ENCODE data around the gene SUPT3H. TPM values are rescaled to one million over a fixed set of nuclear protein-coding genes. Genes with fewer than 3 reads are reported as not detected.

The SUPT3H gene
- total and polyA plus RNA-seq, 2 of the 13 experiments (the other 11 are each of a cell fraction or from before 2014, with no cell fraction given), result 11.9 to 36.1 TPM

DNA sequence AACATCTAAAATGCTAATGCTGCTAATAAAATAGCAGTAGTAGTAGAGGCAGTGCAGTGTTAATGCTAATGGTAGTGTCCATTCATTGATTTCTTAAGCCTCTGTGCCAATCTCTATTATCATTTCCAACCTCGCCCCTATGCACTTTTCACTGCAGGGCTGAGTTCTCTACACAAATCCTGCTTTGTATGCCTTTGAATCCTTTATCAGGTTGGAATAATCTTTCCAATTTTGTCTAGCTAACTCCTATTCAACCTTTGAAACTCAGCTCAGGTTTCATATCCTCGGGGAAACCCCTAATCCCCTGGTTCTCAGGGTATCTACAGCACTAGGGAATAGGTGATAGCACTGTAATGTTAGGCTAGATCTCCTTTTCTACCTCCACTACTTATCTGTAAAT lies 333.6 kb downstream of the SUPT3H start (continued):
- TF ChIP-seq, protein P1, sequence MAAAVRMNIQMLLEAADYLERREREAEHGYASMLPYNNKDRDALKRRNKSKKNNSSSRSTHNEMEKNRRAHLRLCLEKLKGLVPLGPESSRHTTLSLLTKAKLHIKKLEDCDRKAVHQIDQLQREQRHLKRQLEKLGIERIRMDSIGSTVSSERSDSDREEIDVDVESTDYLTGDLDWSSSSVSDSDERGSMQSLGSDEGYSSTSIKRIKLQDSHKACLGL (CRISPR knock-in tag; IDR thresholded peaks at IDR 0.05), result no peak
- TF ChIP-seq NFYB (CRISPR knock-in tag; IDR thresholded peaks at IDR 0.05) (no peak), TSC22D2 (CRISPR knock-in tag; IDR thresholded peaks at IDR 0.05; ENCODE audit: borderline replicate concordance) (no peak), ZNF326 (CRISPR knock-in tag; IDR thresholded peaks at IDR 0.05; ENCODE audit: borderline replicate concordance) (no peak), ZSCAN29 (CRISPR knock-in tag; conservative IDR thresholded peaks at IDR 0.05) (no peak), ONECUT2 (CRISPR knock-in tag; IDR thresholded peaks at IDR 0.05) (peak; percentile 80), ZNF747 (CRISPR knock-in tag; IDR thresholded peaks at IDR 0.05; ENCODE audit: borderline replicate concordance) (no peak), MTF2 (CRISPR knock-in tag; IDR thresholded peaks at IDR 0.05; ENCODE audit: borderline replicate concordance) (no peak), ZNF563 (CRISPR knock-in tag; IDR thresholded peaks at IDR 0.05) (no peak), ZFP36L2 (CRISPR knock-in tag; IDR thresholded peaks at IDR 0.05) (no peak), ZSCAN25 (CRISPR knock-in tag; IDR thresholded peaks at IDR 0.05) (0 out of 2 replicates have a peak, but pooled peaks have one; percentile 50), ZNF282 (IDR thresholded peaks at IDR 0.05; ENCODE audit: partially characterized antibody) (no peak), ZNF335 (CRISPR knock-in tag; IDR thresholded peaks at IDR 0.05) (no peak), SOX6 (IDR thresholded peaks at IDR 0.05) (no peak), SOX6 (CRISPR knock-in tag; IDR thresholded peaks at IDR 0.05) (peak; percentile 46; the same call in 1 of the 2 replicates), ZNF382 (CRISPR knock-in tag; IDR thresholded peaks at IDR 0.05; ENCODE audit: borderline replicate concordance) (no peak), XRCC5 (optimal IDR thresholded peaks at IDR 0.05; ENCODE audit: low read length) (no peak), ZNF724P (CRISPR knock-in tag; IDR thresholded peaks at IDR 0.05; ENCODE audit: borderline replicate concordance) (no peak), ADNP (CRISPR knock-in tag; IDR thresholded peaks at IDR 0.05) (no peak), MIXL1 (CRISPR knock-in tag; IDR thresholded peaks at IDR 0.05) (0 out of 2 replicates have a peak, but pooled peaks have one; percentile 56), ERF (CRISPR knock-in tag; IDR thresholded peaks at IDR 0.05) (no peak), SNAI1 (CRISPR knock-in tag; IDR thresholded peaks at IDR 0.05; ENCODE audit: borderline replicate concordance) (no peak), RXRB (CRISPR knock-in tag; IDR thresholded peaks at IDR 0.05; ENCODE audit: borderline replicate concordance) (peak; percentile 50; the same call in 1 of the 2 replicates), JUND (CRISPR knock-in tag; IDR thresholded peaks at IDR 0.05) (no peak)
- TF ChIP-seq, protein P2, sequence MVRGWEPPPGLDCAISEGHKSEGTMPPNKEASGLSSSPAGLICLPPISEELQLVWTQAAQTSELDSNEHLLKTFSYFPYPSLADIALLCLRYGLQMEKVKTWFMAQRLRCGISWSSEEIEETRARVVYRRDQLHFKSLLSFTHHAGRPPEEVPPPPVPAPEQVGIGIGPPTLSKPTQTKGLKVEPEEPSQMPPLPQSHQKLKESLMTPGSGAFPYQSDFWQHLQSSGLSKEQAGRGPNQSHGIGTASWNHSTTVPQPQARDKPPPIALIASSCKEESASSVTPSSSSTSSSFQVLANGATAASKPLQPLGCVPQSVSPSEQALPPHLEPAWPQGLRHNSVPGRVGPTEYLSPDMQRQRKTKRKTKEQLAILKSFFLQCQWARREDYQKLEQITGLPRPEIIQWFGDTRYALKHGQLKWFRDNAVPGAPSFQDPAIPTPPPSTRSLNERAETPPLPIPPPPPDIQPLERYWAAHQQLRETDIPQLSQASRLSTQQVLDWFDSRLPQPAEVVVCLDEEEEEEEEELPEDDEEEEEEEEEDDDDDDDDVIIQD (CRISPR knock-in tag; IDR thresholded peaks at IDR 0.05; ENCODE audit: low read depth), result peak; percentile 87; the same call in 1 of the 2 replicates
- TF ChIP-seq, protein P3, sequence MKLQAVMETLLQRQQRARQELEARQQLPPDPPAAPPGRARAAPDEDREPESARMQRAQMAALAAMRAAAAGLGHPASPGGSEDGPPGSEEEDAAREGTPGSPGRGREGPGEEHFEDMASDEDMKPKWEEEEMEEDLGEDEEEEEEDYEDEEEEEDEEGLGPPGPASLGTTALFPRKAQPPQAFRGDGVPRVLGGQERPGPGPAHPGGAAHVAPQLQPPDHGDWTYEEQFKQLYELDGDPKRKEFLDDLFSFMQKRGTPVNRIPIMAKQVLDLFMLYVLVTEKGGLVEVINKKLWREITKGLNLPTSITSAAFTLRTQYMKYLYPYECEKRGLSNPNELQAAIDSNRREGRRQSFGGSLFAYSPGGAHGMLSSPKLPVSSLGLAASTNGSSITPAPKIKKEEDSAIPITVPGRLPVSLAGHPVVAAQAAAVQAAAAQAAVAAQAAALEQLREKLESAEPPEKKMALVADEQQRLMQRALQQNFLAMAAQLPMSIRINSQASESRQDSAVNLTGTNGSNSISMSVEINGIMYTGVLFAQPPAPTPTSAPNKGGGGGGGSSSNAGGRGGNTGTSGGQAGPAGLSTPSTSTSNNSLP (IDR thresholded peaks at IDR 0.05; ENCODE audit: low read depth, low read length), result peak; percentile 81
- TF ChIP-seq, protein P4, sequence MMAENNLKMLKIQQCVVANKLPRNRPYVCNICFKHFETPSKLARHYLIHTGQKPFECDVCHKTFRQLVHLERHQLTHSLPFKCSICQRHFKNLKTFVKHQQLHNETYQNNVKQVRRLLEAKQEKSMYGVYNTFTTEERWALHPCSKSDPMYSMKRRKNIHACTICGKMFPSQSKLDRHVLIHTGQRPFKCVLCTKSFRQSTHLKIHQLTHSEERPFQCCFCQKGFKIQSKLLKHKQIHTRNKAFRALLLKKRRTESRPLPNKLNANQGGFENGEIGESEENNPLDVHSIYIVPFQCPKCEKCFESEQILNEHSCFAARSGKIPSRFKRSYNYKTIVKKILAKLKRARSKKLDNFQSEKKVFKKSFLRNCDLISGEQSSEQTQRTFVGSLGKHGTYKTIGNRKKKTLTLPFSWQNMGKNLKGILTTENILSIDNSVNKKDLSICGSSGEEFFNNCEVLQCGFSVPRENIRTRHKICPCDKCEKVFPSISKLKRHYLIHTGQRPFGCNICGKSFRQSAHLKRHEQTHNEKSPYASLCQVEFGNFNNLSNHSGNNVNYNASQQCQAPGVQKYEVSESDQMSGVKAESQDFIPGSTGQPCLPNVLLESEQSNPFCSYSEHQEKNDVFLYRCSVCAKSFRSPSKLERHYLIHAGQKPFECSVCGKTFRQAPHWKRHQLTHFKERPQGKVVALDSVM (CRISPR knock-in tag; IDR thresholded peaks at IDR 0.05), result no peak

All from HepG2 (cell line).